Measurements from ENCODE around the gene BCHE. TPM values are rescaled to one million over a fixed set of nuclear protein-coding genes. Genes with fewer than 3 reads are reported as not detected.

BCHE gene
- total and polyA plus RNA-seq, 8 donors, result 0.09 to 3.2 (median 0.75) TPM

GRCh38 chr3:165820671-165821123 is 16.5 kb downstream of the BCHE start:
- Histone ChIP-seq H3K27me3 (no peaks in the 10 kb centered on the region), H3K9me3 (no peaks in the 10 kb centered on the region), H3K27ac (no peak overlapping the region), H3K4me3 (no peak overlapping the region), H3K4me1 (no peaks in the 10 kb centered on the region), H3K36me3 (no peaks in the 10 kb centered on the region)
- 17 to 19% methylated on average over 2 of the region's 2 CpGs for WGBS, 2 donors
- no peak for FAIRE-seq
- TF ChIP-seq CTCF (IDR thresholded peaks at IDR 0.05), result no peak
- no peak for ATAC-seq
- DNase-seq, result no peak
- intact Hi-C loops (cut with DNase I), result no loop called here

GRCh38 chr3:165817160-165817709 is 20.0 kb downstream of the BCHE start:
- 94 to 97% methylated on average over 3 of the region's 3 CpGs for WGBS, 2 donors
- Histone ChIP-seq H3K27me3 (no peaks in the 10 kb centered on the region), H3K9me3 (peaks cover 0 to 8% (median 0%) of the 10 kb centered on the region in 4 donors), H3K4me1 (no peaks in the 10 kb centered on the region), H3K27ac (no peak overlapping the region), H3K4me3 (no peak overlapping the region), H3K36me3 (no peaks in the 10 kb centered on the region)
- intact Hi-C loops (cut with DNase I), result no loop called here
- ATAC-seq, result no peak
- DNase-seq, result no peak
- FAIRE-seq, result no peak
- TF ChIP-seq CTCF (IDR thresholded peaks at IDR 0.05), result no peak

GRCh38 chr3:165816209-165816608 is 21.0 kb downstream of the BCHE start:
- ATAC-seq, result no peak
- Histone ChIP-seq H3K27ac (no peak overlapping the region), H3K4me3 (no peak overlapping the region), H3K36me3 (no peaks in the 10 kb centered on the region), H3K9me3 (peaks cover 0 to 8% (median 0%) of the 10 kb centered on the region in 4 donors), H3K4me1 (no peaks in the 10 kb centered on the region), H3K27me3 (no peaks in the 10 kb centered on the region)
- TF ChIP-seq CTCF (IDR thresholded peaks at IDR 0.05), result no peak
- FAIRE-seq, result no peak
- DNase-seq, result no peak
- WGBS, 2 donors, result 38 to 53% methylated on average over 1 of the region's 1 CpG
- intact Hi-C loops (cut with DNase I), result no loop called here

GRCh38 chr3:165815682-165816081 is 21.5 kb downstream of the BCHE start:
- DNase-seq, result no peak
- no peak for FAIRE-seq
- H3K9me3 ChIP-seq, result peaks cover 0 to 8% (median 0%) of the 10 kb centered on the region in 4 donors

More at GRCh38 chr3:165815682-165816081, 21.5 kb downstream of the BCHE start:
- Histone ChIP-seq H3K36me3 (no peaks in the 10 kb centered on the region), H3K27me3 (no peaks in the 10 kb centered on the region), H3K27ac (no peak overlapping the region), H3K4me3 (no peak overlapping the region), H3K4me1 (no peaks in the 10 kb centered on the region)
- no peak for ATAC-seq
- TF ChIP-seq CTCF (IDR thresholded peaks at IDR 0.05), result no peak
- WGBS, 2 donors, result 49 to 55% methylated on average over 2 of the region's 2 CpGs
- intact Hi-C loops (cut with DNase I), result no loop called here
